ENCODE data around the gene EVI5.
"Not testable (repeated sequence)": the region's sequence is repeated elsewhere in the genome, so short reads cannot be mapped to it uniquely, and the experiment has no call there.

EVI5 gene

DNA sequence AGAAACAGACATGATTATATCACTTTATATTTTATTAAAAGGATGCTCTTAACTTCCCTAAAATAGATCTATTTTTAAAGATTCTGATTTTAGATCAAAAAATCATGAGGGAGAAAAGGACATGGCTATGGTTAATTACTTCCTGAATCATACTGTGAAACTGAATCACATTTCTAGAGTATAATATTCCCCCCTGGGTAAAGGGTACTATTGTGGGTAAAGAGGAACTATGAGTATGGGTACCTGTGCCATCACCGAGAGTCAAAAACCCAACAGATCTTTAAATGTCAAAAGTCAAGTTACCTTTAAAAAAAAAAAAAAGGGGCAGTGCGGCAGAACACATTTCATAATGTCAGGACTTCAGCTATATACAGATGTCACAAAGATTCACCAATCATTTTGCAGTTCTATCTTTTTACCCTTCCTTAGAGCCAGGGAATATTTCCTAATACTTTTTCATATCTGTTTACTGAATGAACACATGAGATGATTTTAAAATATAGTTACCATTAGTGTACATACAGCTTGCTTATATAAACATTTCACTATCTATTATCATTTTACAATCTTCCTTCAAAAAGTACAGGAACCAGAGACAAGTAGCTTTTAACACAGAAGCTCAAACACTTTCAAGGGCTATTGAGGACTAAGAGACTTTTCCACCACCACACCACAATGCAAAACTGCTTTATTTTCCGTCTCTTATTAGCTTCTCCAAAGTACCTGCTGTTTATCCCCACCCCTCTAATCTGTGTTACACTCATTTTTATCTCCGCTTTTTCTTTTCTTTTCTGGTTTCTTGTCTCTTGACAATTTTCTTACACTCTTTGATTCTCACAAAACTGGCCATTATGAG lies 45.0 kb downstream of the EVI5 start:
- Histone ChIP-seq H3K9me3 (ENCODE audit: control insufficient read depth, insufficient read depth, low read length) (no peaks in the 10 kb centered on the region), H3K9ac (ENCODE audit: low read depth, low read length) (no peak overlapping the region), H3K36me3 (ENCODE audit: control insufficient read depth, insufficient read depth, low read length) (no peaks in the 10 kb centered on the region), H3K27me3 (ENCODE audit: control insufficient read depth, insufficient read depth, low read length) (no peaks in the 10 kb centered on the region), H3K4me3 (ENCODE audit: low read depth, low read length) (no peak overlapping the region), H3K4me1 (ENCODE audit: control insufficient read depth, insufficient read depth, low read length) (no peaks in the 10 kb centered on the region)

- Histone ChIP-seq H3K9ac (ENCODE audit: low read depth, low read length) (no peak overlapping the region), H3K4me1 (ENCODE audit: control insufficient read depth, insufficient read depth, low read length) (no peaks in the 10 kb centered on the region), H3K27me3 (ENCODE audit: control insufficient read depth, insufficient read depth, low read length) (no peaks in the 10 kb centered on the region), H3K36me3 (ENCODE audit: control insufficient read depth, insufficient read depth, low read length) (no peaks in the 10 kb centered on the region), H3K9me3 (ENCODE audit: control insufficient read depth, insufficient read depth, low read length) (no peaks in the 10 kb centered on the region), H3K4me3 (ENCODE audit: low read depth, low read length) (no peak overlapping the region)
Observed at GRCh38 chr1:92736395-92736794, 48.5 kb downstream of the EVI5 start.

GRCh38 chr1:92730476-92730875 lies 54.4 kb downstream of the EVI5 start:
- no peaks in the 10 kb centered on the region for H3K27me3 ChIP-seq (ENCODE audit: control insufficient read depth, insufficient read depth, low read length)
- no peak overlapping the region for H3K9ac ChIP-seq (ENCODE audit: low read depth, low read length)
- H3K9me3 ChIP-seq (ENCODE audit: control insufficient read depth, insufficient read depth, low read length): no peaks in the 10 kb centered on the region
- H3K36me3 ChIP-seq (ENCODE audit: control insufficient read depth, insufficient read depth, low read length): no peaks in the 10 kb centered on the region
- no peak overlapping the region for H3K4me3 ChIP-seq (ENCODE audit: low read depth, low read length)
- no peaks in the 10 kb centered on the region for H3K4me1 ChIP-seq (ENCODE audit: control insufficient read depth, insufficient read depth, low read length)

- H3K27me3 ChIP-seq (ENCODE audit: control insufficient read depth, insufficient read depth, low read length): no peaks in the 10 kb centered on the region
- no peak overlapping the region for H3K9ac ChIP-seq (ENCODE audit: low read depth, low read length)
- H3K4me3 ChIP-seq (ENCODE audit: low read depth, low read length): no peak overlapping the region
- H3K36me3 ChIP-seq (ENCODE audit: control insufficient read depth, insufficient read depth, low read length): no peaks in the 10 kb centered on the region
- no peaks in the 10 kb centered on the region for H3K9me3 ChIP-seq (ENCODE audit: control insufficient read depth, insufficient read depth, low read length)
- no peaks in the 10 kb centered on the region for H3K4me1 ChIP-seq (ENCODE audit: control insufficient read depth, insufficient read depth, low read length)
Observed at GRCh38 chr1:92728697-92729096, 56.2 kb downstream of the EVI5 start.

GRCh38 chr1:92723713-92724112 lies 61.2 kb downstream of the EVI5 start:
- H3K27me3 ChIP-seq (ENCODE audit: control insufficient read depth, insufficient read depth, low read length); H3K36me3 ChIP-seq (ENCODE audit: control insufficient read depth, insufficient read depth, low read length); H3K9me3 ChIP-seq (ENCODE audit: control insufficient read depth, insufficient read depth, low read length); H3K4me3 ChIP-seq (ENCODE audit: low read depth, low read length); H3K9ac ChIP-seq (ENCODE audit: low read depth, low read length); H3K4me1 ChIP-seq (ENCODE audit: control insufficient read depth, insufficient read depth, low read length): not testable (repeated sequence)

DNA sequence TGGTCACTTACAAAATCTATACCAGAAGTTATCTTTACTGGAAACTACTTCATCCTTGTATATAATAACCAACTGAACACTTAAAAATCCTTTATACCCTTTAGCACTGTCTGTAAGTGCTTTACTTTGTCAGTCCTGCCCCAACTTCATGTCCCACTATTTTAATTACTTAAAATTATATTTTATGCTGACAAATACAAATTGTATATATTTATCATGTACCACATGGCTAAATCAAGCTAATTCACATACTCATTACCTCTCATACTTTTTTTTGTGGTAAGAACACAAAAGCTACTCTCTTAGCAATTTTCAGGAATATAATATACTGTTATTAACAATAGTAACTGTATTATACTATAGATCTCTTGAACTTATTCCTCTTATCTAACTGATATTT lies 63.0 kb downstream of the EVI5 start:
- Histone ChIP-seq H3K9me3 (ENCODE audit: control insufficient read depth, insufficient read depth, low read length) (no peaks in the 10 kb centered on the region), H3K27me3 (ENCODE audit: control insufficient read depth, insufficient read depth, low read length) (no peaks in the 10 kb centered on the region), H3K4me3 (ENCODE audit: low read depth, low read length) (no peak overlapping the region), H3K4me1 (ENCODE audit: control insufficient read depth, insufficient read depth, low read length) (peaks cover 3% of the 10 kb centered on the region), H3K9ac (ENCODE audit: low read depth, low read length) (no peak overlapping the region), H3K36me3 (ENCODE audit: control insufficient read depth, insufficient read depth, low read length) (no peaks in the 10 kb centered on the region)

DNA sequence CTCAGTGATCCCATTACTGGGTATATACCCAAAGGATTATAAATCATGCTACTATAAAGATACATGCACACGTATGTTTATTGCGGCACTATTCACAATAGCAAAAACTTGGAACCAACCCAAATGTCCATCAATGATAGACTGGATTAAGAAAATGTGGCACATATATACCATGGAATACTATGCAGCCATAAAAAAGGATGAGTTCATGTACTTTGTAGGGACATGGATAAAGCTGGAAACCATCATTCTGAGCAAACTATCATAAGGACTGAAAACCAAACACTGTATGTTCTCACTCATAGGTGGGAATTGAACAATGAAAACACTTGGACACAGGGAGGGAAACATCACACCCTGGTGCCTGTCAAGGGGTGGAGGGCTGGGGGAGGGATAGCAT lies 63.8 kb downstream of the EVI5 start:
- not testable (repeated sequence) for H3K4me1 ChIP-seq (ENCODE audit: control insufficient read depth, insufficient read depth, low read length); H3K9me3 ChIP-seq (ENCODE audit: control insufficient read depth, insufficient read depth, low read length); H3K27me3 ChIP-seq (ENCODE audit: control insufficient read depth, insufficient read depth, low read length)

DNA sequence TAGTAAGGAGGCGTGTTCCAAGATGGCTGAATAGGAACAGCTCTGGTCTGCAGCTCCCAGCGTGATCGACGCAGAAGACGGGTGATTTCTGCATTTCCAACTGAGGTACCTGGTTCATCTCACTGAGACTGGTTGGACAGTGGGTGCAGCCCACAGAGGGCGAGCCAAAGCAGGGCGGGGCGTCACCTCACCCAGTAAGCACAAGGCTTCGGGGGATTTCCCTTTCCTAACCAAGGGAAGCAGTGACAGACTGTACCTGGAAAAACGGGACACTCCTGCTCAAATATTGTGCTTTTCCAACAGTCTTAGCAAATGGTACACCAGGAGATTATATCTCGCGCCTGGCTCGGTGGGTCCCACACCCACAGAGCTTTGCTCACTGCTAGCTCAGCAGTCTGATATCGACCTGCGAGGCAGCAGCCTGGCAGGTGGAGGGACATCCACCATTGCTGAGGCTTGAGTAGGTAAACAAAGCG lies 69.4 kb downstream of the EVI5 start:
- H3K4me3 ChIP-seq (ENCODE audit: low read depth, low read length); H3K27me3 ChIP-seq (ENCODE audit: control insufficient read depth, insufficient read depth, low read length); H3K36me3 ChIP-seq (ENCODE audit: control insufficient read depth, insufficient read depth, low read length); H3K9ac ChIP-seq (ENCODE audit: low read depth, low read length); H3K4me1 ChIP-seq (ENCODE audit: control insufficient read depth, insufficient read depth, low read length); H3K9me3 ChIP-seq (ENCODE audit: control insufficient read depth, insufficient read depth, low read length): not testable (repeated sequence)

More for the DNA sequence above, 63.8 kb downstream of the EVI5 start:
- not testable (repeated sequence) for H3K9ac ChIP-seq (ENCODE audit: low read depth, low read length); H3K4me3 ChIP-seq (ENCODE audit: low read depth, low read length); H3K36me3 ChIP-seq (ENCODE audit: control insufficient read depth, insufficient read depth, low read length)

- no peaks in the 10 kb centered on the region for H3K36me3 ChIP-seq (ENCODE audit: control insufficient read depth, insufficient read depth, low read length)
- H3K27me3 ChIP-seq (ENCODE audit: control insufficient read depth, insufficient read depth, low read length): no peaks in the 10 kb centered on the region
- no peak overlapping the region for H3K4me3 ChIP-seq (ENCODE audit: low read depth, low read length)
- H3K4me1 ChIP-seq (ENCODE audit: control insufficient read depth, insufficient read depth, low read length): peaks cover 7% of the 10 kb centered on the region
- no peak overlapping the region for H3K9ac ChIP-seq (ENCODE audit: low read depth, low read length)
- no peaks in the 10 kb centered on the region for H3K9me3 ChIP-seq (ENCODE audit: control insufficient read depth, insufficient read depth, low read length)
Observed at GRCh38 chr1:92713939-92714338, 71.0 kb downstream of the EVI5 start.

DNA sequence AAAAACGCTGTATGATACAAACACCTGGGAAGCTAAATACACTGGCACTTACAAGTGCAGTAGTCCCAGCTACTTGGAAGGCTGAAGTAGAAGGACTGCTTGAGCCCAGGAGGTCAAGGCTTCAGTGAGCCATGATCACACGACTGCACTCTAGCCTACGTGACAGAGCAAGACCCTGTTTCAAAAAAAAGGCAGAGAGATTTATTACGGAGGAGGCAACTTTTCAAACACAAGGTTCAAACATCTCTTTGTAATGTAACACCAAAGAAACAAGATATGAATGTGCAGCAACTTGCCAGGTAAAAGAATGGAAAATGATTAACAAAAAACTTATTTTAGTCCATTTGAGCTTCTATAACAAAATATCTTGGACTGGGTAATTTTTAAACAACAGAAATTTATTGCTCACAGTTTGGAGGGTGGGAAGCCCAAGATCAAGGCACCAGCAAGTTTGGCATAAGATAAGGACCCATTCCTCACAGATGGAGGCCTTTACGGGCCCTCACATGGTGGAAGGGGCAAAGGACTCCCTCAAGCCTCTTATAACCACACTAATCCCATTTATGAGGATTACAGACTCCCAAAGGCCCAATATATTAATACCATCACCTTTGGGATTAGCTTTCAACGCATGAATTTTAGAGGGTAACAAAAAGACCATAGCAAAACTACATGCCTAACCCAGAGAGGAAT lies 73.3 kb downstream of the EVI5 start:
- H3K9ac ChIP-seq (ENCODE audit: low read depth, low read length): no peak overlapping the region
- H3K4me3 ChIP-seq (ENCODE audit: low read depth, low read length): no peak overlapping the region
- H3K27me3 ChIP-seq (ENCODE audit: control insufficient read depth, insufficient read depth, low read length): no peaks in the 10 kb centered on the region

GRCh38 chr1:92709738-92710137 lies 75.2 kb downstream of the EVI5 start:
- Histone ChIP-seq H3K36me3 (ENCODE audit: control insufficient read depth, insufficient read depth, low read length) (no peaks in the 10 kb centered on the region), H3K27me3 (ENCODE audit: control insufficient read depth, insufficient read depth, low read length) (no peaks in the 10 kb centered on the region), H3K4me1 (ENCODE audit: control insufficient read depth, insufficient read depth, low read length) (peaks cover 16% of the 10 kb centered on the region)

More for the DNA sequence above, 73.3 kb downstream of the EVI5 start:
- Histone ChIP-seq H3K36me3 (ENCODE audit: control insufficient read depth, insufficient read depth, low read length) (no peaks in the 10 kb centered on the region), H3K4me1 (ENCODE audit: control insufficient read depth, insufficient read depth, low read length) (peaks cover 7% of the 10 kb centered on the region), H3K9me3 (ENCODE audit: control insufficient read depth, insufficient read depth, low read length) (no peaks in the 10 kb centered on the region)

GRCh38 chr1:92708368-92708950 lies 76.4 kb downstream of the EVI5 start:
- no peak overlapping the region for H3K9ac ChIP-seq (ENCODE audit: low read depth, low read length)
- H3K27me3 ChIP-seq (ENCODE audit: control insufficient read depth, insufficient read depth, low read length): no peaks in the 10 kb centered on the region
- peaks cover 19% of the 10 kb centered on the region for H3K4me1 ChIP-seq (ENCODE audit: control insufficient read depth, insufficient read depth, low read length)
- H3K9me3 ChIP-seq (ENCODE audit: control insufficient read depth, insufficient read depth, low read length): no peaks in the 10 kb centered on the region
- H3K36me3 ChIP-seq (ENCODE audit: control insufficient read depth, insufficient read depth, low read length): no peaks in the 10 kb centered on the region
- no peak overlapping the region for H3K4me3 ChIP-seq (ENCODE audit: low read depth, low read length)

More at GRCh38 chr1:92709738-92710137, 75.2 kb downstream of the EVI5 start:
- Histone ChIP-seq H3K9ac (ENCODE audit: low read depth, low read length) (no peak overlapping the region), H3K9me3 (ENCODE audit: control insufficient read depth, insufficient read depth, low read length) (no peaks in the 10 kb centered on the region), H3K4me3 (ENCODE audit: low read depth, low read length) (no peak overlapping the region)
